GM19467 (cell line): ENCODE results near the gene RPS15.

ENCODE experiments used
- ATAC-seq: cut with Tn5 transposase; IDR thresholded peaks from one replicate; pipeline ENCODE4 v1.9.1; 2021; ENCODE audit warnings: mild to moderate bottlenecking, moderate library complexity; ENCODE audit not compliant: unreplicated experiment

The RPS15 gene

DNA sequence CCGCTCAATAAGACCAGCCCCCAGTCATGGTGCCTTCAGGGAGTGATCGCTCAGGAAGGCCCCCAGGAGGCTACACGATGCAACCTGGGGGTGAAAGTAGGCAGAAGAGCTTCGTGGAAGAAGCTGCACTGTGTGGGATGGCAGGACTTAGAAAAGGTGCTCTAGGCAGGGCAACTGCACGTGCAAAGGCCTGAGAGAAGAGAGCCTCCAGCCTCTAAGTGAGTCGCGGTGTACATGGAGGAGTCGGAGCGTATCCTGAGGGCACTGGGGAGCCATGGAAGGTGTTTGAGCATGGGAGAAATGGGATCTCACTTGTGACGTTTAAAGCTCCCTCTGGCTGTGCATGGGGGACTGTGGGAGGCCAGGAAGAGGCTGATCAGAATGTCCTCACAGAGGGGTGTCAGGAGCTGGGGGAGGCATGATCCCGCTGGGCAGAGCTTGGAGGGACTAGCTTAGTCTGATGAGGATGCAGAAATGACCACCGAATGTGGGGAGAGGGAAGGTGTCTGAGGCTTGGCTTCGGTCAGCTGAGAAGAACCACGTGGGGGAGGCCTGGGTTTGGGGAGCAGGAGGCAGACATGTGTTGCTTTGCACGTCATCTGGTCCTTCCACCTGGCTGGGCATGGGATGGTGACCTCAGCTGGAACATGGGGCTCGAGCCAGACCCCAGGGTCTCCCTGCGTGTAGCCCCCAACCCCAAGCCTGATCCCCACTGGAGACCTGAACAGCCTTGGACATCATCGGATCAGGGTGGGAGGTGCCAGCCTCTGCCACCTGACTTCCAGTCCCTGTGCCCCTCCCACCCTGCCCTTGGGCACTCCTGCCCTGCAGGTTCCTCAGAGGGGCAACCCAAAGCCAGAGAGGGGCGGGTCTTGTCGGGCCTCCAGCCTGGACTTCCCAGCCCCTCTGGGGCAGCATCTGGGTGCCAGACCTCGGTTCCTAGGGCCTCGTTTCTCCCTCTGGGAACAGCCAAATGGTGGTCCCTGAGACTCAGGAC, 12.8 kb downstream of the RPS15 start:
- no peak for ATAC-seq

- no peak for ATAC-seq
These were observed 14.0 kb downstream of the RPS15 start for GRCh38 chr19:1451916-1452801.

GRCh38 chr19:1452802-1453524, 14.8 kb downstream of the RPS15 start:
- no peak for ATAC-seq

GRCh38 chr19:1453525-1454364, 15.5 kb downstream of the RPS15 start:
- no peak for ATAC-seq

- ATAC-seq: no peak
These were observed 16.8 kb downstream of the RPS15 start for GRCh38 chr19:1455002-1455335.

DNA sequence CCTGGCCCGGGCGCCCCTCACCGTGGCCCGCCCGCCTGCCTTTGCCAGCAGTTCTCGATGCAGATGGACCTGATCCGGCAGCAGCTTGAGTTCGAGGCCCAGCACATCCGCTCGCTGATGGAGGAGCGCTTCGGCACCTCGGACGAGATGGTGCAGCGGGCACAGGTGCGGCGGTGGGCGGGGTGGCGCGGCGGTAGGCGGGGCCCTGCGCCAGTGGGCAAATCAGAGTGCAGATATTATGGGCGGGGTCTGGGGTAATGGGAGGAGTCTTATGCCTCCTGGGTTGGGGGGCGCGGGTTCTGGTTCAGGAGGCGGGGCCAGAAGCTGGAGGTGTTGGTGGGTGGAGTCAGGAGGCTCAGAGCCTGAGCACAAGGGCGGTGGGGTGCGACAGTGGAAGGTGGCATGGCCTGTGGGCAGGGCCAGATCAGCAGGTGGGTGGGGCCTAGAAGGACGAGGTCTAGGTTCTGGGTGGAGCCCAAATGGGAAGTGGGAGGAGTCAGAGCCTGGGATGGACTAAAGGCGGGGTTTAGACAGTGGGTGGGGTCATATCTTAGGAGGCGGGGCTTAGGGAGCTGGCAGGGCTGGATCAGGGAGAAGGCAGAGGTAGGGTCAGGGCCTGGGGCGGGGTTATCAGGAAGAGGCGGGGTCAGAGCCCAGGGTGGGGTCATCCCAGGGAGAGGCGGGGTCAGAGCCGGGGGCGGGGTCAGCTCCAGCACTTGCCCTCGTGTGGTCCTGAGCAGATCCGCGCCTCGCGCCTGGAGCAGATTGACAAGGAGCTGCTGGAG, 17.3 kb downstream of the RPS15 start:
- ATAC-seq: no peak

DNA sequence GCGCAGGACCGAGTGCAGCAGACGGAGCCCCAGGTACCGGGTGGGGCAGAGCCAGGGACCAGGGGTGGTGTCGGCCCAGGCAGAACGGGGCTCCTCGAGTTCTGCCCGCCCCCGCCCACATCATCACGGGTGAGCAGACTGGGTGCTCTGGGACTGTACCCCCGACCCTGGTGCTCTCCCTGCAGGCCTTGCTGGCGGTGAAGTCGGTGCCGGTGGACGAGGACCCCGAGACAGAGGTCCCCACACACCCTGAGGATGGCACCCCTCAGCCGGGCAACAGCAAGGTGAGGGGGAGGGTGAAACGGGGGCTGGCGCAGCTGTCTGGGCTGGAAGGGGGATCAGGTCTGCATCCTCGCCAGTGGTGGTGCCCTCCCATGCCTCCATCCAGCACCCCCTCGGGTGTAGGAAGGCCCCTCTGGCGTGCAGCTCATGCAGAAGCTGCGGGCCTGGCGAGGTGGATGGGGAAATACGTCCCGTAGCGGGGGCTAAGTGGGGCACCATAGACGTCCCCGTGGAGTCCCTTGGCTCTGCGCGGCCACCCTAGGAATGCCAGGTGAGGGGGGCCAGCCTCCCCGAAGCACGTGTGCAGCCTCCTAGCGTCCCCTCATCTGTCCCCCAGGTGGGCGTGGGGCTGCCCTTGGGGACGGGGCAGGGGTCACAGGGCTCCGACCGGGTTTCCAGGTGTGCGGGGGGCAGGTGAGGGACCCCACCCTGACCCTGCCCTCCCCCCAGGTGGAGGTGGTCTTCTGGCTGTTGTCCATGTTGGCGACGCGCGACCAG, 18.1 kb downstream of the RPS15 start:
- ATAC-seq: no peak

- no peak for ATAC-seq
These were observed 19.0 kb downstream of the RPS15 start for GRCh38 chr19:1457031-1457739.

- no peak for ATAC-seq
These were observed 19.7 kb downstream of the RPS15 start for GRCh38 chr19:1457892-1458291.

DNA sequence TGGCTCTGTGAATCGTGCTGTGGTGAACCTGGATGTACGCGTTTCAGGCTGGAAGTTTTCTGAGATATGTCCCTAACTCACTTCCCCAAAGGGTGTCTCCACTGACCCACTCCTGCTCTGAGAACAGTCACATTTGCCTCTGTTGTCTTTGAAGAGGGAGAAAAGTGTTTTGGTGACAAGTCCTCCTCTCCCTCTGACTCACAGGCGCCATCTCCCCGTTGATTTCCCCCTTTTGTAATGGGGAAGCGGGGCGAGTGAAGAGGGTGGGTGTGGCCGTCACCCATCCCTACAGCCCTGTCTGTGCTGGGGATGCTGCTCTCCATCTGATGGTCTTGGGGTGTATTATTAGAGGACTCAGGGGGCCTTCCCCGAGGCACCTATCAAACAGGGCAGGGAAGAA, 21.3 kb downstream of the RPS15 start:
- no peak for ATAC-seq

DNA sequence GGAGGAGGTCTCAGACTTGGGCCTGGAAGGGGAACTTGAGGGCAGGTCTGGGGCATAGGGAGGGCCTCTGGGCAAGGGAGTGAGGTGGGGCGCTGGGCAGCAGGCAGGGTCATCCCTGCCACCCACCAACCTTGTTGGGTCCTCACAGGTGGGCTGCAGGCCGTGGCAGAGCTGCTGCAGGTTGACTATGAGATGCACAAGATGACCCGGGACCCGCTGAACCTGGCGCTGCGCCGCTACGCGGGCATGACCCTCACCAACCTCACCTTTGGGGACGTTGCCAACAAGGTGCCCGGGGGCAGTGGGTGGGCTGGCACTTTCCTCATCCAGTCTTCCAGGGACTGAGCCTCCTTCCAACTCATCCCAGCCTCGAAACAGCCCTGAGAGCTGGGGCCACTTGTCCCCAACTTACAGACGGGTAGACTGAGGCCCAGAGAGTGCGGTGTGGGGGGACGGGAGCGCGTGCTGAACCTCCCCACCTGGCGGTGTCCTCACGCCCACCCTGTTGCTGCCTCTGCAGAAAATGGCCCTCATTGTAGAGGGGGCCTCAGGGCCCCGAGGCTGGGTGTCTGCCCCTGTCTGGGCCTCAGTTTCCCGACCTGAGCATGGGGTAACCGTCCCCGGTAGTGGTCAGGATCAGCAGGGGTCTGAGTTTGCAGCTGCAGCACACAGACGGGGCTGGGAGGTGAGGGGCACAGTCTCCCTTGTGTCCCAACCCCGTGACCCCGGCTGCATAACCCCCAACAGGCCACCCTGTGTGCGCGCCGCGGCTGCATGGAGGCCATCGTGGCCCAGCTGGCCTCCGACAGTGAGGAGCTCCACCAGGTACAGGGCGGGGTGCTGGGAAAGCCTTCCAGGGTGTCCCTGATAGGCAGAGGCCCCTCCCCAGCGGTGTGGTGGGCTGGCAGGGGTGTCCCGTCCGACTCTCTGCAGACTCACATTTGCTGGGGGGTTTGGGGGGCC, 22.1 kb downstream of the RPS15 start:
- ATAC-seq: no peak

- no peak for ATAC-seq
These were observed 23.7 kb downstream of the RPS15 start for GRCh38 chr19:1461862-1462261.

GRCh38 chr19:1465191-1466016, 27.2 kb downstream of the RPS15 start:
- ATAC-seq: no peak

GRCh38 chr19:1466018-1466460, 27.8 kb downstream of the RPS15 start:
- ATAC-seq: no peak

DNA sequence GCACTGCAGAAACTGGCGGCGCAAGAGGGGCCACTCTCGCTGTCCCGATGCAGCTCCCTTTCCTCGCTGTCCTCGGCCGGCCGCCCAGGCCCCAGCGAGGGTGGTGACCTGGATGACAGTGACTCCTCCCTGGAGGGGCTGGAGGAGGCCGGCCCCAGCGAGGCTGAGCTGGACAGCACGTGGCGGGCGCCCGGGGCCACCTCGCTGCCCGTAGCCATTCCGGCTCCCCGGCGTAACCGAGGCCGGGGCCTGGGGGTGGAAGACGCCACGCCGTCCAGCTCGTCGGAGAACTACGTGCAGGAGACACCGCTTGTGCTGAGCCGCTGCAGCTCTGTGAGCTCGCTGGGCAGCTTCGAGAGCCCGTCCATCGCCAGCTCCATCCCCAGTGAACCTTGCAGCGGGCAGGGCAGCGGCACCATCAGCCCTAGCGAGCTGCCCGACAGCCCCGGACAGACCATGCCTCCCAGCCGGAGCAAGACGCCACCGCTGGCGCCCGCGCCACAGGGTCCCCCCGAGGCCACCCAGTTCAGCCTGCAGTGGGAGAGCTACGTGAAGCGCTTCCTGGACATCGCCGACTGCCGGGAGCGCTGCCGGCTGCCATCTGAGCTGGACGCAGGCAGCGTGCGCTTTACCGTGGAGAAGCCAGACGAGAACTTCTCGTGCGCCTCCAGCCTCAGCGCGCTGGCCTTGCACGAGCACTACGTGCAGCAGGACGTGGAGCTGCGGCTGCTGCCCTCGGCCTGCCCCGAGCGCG, 28.4 kb downstream of the RPS15 start:
- ATAC-seq: no peak

DNA sequence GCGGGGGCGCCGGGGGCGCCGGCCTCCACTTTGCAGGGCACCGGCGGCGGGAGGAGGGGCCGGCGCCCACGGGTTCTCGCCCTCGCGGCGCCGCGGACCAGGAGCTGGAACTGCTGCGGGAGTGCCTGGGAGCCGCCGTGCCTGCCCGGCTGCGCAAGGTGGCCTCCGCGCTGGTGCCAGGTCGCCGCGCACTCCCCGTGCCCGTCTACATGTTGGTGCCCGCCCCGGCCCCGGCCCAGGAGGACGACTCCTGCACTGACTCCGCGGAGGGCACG, 29.0 kb downstream of the RPS15 start:
- ATAC-seq: no peak
